ENCODE results near the gene IL9R. TPM values are rescaled to one million over a fixed set of nuclear protein-coding genes. Genes with fewer than 3 reads are reported as not detected.
A peak's percentile ranks its signal among the peaks of the same experiment; 100 is the strongest.

The IL9R gene
- total and polyA plus RNA-seq, 9 of the 15 experiments (the other 6 are each of a cell fraction or from before 2014, with no cell fraction given), result 0.58 to 2.7 (median 1.6) TPM

DNA sequence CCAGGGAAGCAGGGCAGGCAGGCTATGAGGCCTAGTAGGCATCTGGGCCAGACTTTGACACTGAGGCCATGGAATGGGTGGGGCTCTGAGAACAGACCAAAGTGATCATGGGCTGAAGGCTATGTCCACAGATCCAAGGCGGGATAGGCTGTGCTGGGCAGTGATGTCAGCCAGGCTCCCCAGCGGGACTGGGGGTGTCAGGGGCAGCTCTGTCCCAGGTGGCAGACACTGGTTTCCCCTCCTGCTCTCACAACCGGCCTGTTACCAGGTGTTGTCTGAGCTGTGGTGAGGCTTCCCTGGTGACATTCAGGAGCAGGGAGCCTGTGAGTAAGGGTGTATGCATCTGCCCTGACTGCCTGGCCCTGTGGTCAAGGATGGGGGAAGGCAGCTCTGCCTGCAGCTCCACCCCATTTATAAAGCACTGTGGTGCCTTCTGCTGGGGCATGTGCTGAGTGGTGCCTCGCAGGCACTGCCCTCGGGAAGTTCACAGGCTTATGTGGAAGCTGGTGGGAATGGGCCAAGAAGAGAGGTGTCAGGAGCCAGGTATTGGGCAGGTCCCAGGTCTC is 2.9 kb downstream of the IL9R start:
- CTCF ChIA-PET (ENCODE audit: low intra/inter-chr PET ratio), result no interaction called here
- H3K4me3 ChIP-seq, result no peak overlapping the region
- no TSS peak for BruUV-seq (replicated peaks)
- peak overlapping the region; percentile 83; the same call in 2 of the 3 replicates for H3K27ac ChIP-seq (ENCODE audit: extremely low read depth, low read depth, low read length)
- no peak for ATAC-seq
- H3K27me3 ChIP-seq (ENCODE audit: control insufficient read depth in 2 of 2, insufficient read depth in 2 of 2, low read length in 2 of 2), result no peaks in the 10 kb centered on the region
- H3K4me1 ChIP-seq (replicated peaks in 1 of 2; ENCODE audit: control insufficient read depth in 2 of 2, insufficient read depth in 2 of 2, low read length in 2 of 2), result peaks cover 35 to 47% of the 10 kb centered on the region in 2 experiments
- no peaks in the 10 kb centered on the region for H3K9me3 ChIP-seq (replicated peaks; ENCODE audit: control insufficient read depth, insufficient read depth, low read depth, low read length)
- H3K9me1 ChIP-seq (ENCODE audit: control insufficient read depth, insufficient read depth, low read length), result no peaks in the 10 kb centered on the region
- H3K4me2 ChIP-seq (ENCODE audit: insufficient read depth, low read length), result no peak overlapping the region
- intact Hi-C loops (cut with micrococcal nuclease), result no loop called here
- in situ Hi-C loops (cut with MboI), result no loop called here
- FAIRE-seq, result no peak
- H4K20me1 ChIP-seq (replicated peaks; ENCODE audit: control insufficient read depth, insufficient read depth, low read length), result no peaks in the 10 kb centered on the region
- no peaks in the 10 kb centered on the region for H3K36me3 ChIP-seq (ENCODE audit: control insufficient read depth, insufficient read depth, low read length)
- peak in 2 of 4 experiments; percentile 17 to 27 for DNase-seq (ENCODE audit: extremely low read depth in 1 of 4, low spot score in 3 of 4)
- TF ChIP-seq BRD4 (IDR thresholded peaks at IDR 0.05) (no peak), ID3 (CRISPR knock-in tag; IDR thresholded peaks at IDR 0.05) (no peak), ID3 (tag; IDR thresholded peaks at IDR 0.05) (peak; percentile 24; the same call in 1 of the 2 replicates), NR4A1 (CRISPR knock-in tag; IDR thresholded peaks at IDR 0.05) (no peak), NR4A1 (tag; IDR thresholded peaks at IDR 0.05) (0 out of 2 replicates have a peak, but pooled peaks have one; percentile 13)
- H3K79me2 ChIP-seq (ENCODE audit: control insufficient read depth, insufficient read depth, low read length), result no peaks in the 10 kb centered on the region; the same call in 2 of the 3 replicates
- H3K9ac ChIP-seq (ENCODE audit: insufficient read depth in 1 of 2, low read depth in 2 of 2, low read length in 2 of 2), result peak overlapping the region in 1 of 2 experiments; percentile 71; a peak in 1 of 4 replicates
- 67% methylated on average over 2 of the region's 5 CpGs for whole genome bisulfite sequencing (ENCODE audit: insufficient coverage, low coverage, missing lambda C conversion rate)
- POLR2A ChIA-PET, result no interaction called here
- no peak overlapping the region for H2AFZ ChIP-seq (ENCODE audit: low read depth, low read length)
